ENCODE data around the gene SLC30A10.
A peak's percentile ranks its signal among the peaks of the same experiment; 100 is the strongest.

The SLC30A10 gene

GRCh38 chr1:219927298-219927955, 930 bp downstream of the SLC30A10 start:
- POLR2A ChIA-PET: no interaction called here
- WGBS (ENCODE audit: insufficient coverage): 14% methylated on average over 13 of the region's 31 CpGs
- Histone ChIP-seq H3K36me3 (ENCODE audit: control insufficient read depth in 4 of 4, insufficient read depth in 4 of 4, low read length in 3 of 4) (no peaks in the 10 kb centered on the region), H3K9me3 (ENCODE audit: control extremely low read depth in 1 of 5, control insufficient read depth in 4 of 5, insufficient read depth in 2 of 5, low read depth in 1 of 5, low read length in 4 of 5) (no peaks in the 10 kb centered on the region), H3K4me3 (ENCODE audit: control insufficient read depth in 1 of 7, extremely low read depth in 1 of 7, insufficient read depth in 4 of 7, low read depth in 2 of 7, low read length in 6 of 7) (peak overlapping the region; percentile 28 to 78 (median 65)), H3K27me3 (replicated peaks in 2 of 5; ENCODE audit: control insufficient read depth in 4 of 5, insufficient read depth in 5 of 5, low read length in 4 of 5) (peaks cover 7 to 46% (median 24%) of the 10 kb centered on the region in 5 experiments), H3K27ac (ENCODE audit: insufficient read depth in 1 of 2, low read depth in 1 of 2, low read length in 2 of 2, poor library complexity in 1 of 2, severe bottlenecking in 2 of 2) (no peak overlapping the region), H3K4me1 (ENCODE audit: control extremely low read depth in 1 of 4, control insufficient read depth in 4 of 4, insufficient read depth in 4 of 4, low read length in 3 of 4) (peaks cover 0 to 14% (median 12%) of the 10 kb centered on the region in 4 experiments)
- peak in 1 of 3 donors; percentile 47 for DNase-seq
- CTCF ChIA-PET: interaction anchor here (1.4 kb wide), 1 partner anchor 37 kb away, joined by 3 read pairs; no protein-coding TSS in a partner anchor

- Histone ChIP-seq H3K9me3 (ENCODE audit: control extremely low read depth in 1 of 5, control insufficient read depth in 4 of 5, insufficient read depth in 2 of 5, low read depth in 1 of 5, low read length in 4 of 5) (no peaks in the 10 kb centered on the region), H3K4me3 (ENCODE audit: control insufficient read depth in 1 of 7, extremely low read depth in 1 of 7, insufficient read depth in 4 of 7, low read depth in 2 of 7, low read length in 6 of 7) (no peak overlapping the region), H3K27me3 (replicated peaks in 2 of 5; ENCODE audit: control insufficient read depth in 4 of 5, insufficient read depth in 5 of 5, low read length in 4 of 5) (peaks cover 7 to 46% (median 24%) of the 10 kb centered on the region in 5 experiments), H3K36me3 (ENCODE audit: control insufficient read depth in 4 of 4, insufficient read depth in 4 of 4, low read length in 3 of 4) (no peaks in the 10 kb centered on the region), H3K4me1 (ENCODE audit: control extremely low read depth in 1 of 4, control insufficient read depth in 4 of 4, insufficient read depth in 4 of 4, low read length in 3 of 4) (peaks cover 0 to 14% (median 12%) of the 10 kb centered on the region in 4 experiments), H3K27ac (ENCODE audit: insufficient read depth in 1 of 2, low read depth in 1 of 2, low read length in 2 of 2, poor library complexity in 1 of 2, severe bottlenecking in 2 of 2) (no peak overlapping the region)
- WGBS (ENCODE audit: insufficient coverage): 100% methylated on average over 4 of the region's 6 CpGs
- ChIA-PET CTCF (interaction anchor here (1.0 to 1.4 kb wide), 2 partner anchors 18 to 38 kb away, joined by 3 read pairs; no protein-coding TSS in a partner anchor), POLR2A (no interaction called here)
- no peak for DNase-seq
Observed at GRCh38 chr1:219926363-219926998, 1.9 kb downstream of the SLC30A10 start.

- H3K9me3 ChIP-seq (ENCODE audit: control extremely low read depth in 1 of 5, control insufficient read depth in 4 of 5, insufficient read depth in 2 of 5, low read depth in 1 of 5, low read length in 4 of 5): no peaks in the 10 kb centered on the region
- CTCF ChIA-PET: no interaction called here
- H3K27me3 ChIP-seq (replicated peaks in 2 of 5; ENCODE audit: control insufficient read depth in 4 of 5, insufficient read depth in 5 of 5, low read length in 4 of 5): peaks cover 7 to 39% (median 24%) of the 10 kb centered on the region in 5 experiments
- peaks cover 0 to 14% (median 12%) of the 10 kb centered on the region in 4 experiments for H3K4me1 ChIP-seq (ENCODE audit: control extremely low read depth in 1 of 4, control insufficient read depth in 4 of 4, insufficient read depth in 4 of 4, low read length in 3 of 4)
- no peak overlapping the region for H3K4me3 ChIP-seq (ENCODE audit: control insufficient read depth in 1 of 7, extremely low read depth in 1 of 7, insufficient read depth in 4 of 7, low read depth in 2 of 7, low read length in 6 of 7)
- no peaks in the 10 kb centered on the region for H3K36me3 ChIP-seq (ENCODE audit: control insufficient read depth in 4 of 4, insufficient read depth in 4 of 4, low read length in 3 of 4)
- no peak for DNase-seq
- H3K27ac ChIP-seq (ENCODE audit: insufficient read depth in 1 of 2, low read depth in 1 of 2, low read length in 2 of 2, poor library complexity in 1 of 2, severe bottlenecking in 2 of 2): no peak overlapping the region
- POLR2A ChIA-PET: no interaction called here
- WGBS (ENCODE audit: insufficient coverage): 83% methylated on average over 4 of the region's 4 CpGs
Observed at GRCh38 chr1:219924342-219924741, 4.0 kb downstream of the SLC30A10 start.

- Histone ChIP-seq H3K4me1 (ENCODE audit: control extremely low read depth in 1 of 4, control insufficient read depth in 4 of 4, insufficient read depth in 4 of 4, low read length in 3 of 4) (no peaks in the 10 kb centered on the region), H3K27me3 (replicated peaks in 2 of 5; ENCODE audit: control insufficient read depth in 4 of 5, insufficient read depth in 5 of 5, low read length in 4 of 5) (peaks cover 0 to 3% (median 0%) of the 10 kb centered on the region in 5 experiments), H3K9me3 (ENCODE audit: control extremely low read depth in 1 of 5, control insufficient read depth in 4 of 5, insufficient read depth in 2 of 5, low read depth in 1 of 5, low read length in 4 of 5) (no peaks in the 10 kb centered on the region), H3K36me3 (ENCODE audit: control insufficient read depth in 4 of 4, insufficient read depth in 4 of 4, low read length in 3 of 4) (no peaks in the 10 kb centered on the region), H3K27ac (ENCODE audit: insufficient read depth in 1 of 2, low read depth in 1 of 2, low read length in 2 of 2, poor library complexity in 1 of 2, severe bottlenecking in 2 of 2) (no peak overlapping the region), H3K4me3 (ENCODE audit: control insufficient read depth in 1 of 7, extremely low read depth in 1 of 7, insufficient read depth in 4 of 7, low read depth in 2 of 7, low read length in 6 of 7) (no peak overlapping the region)
- CTCF ChIA-PET: no interaction called here
- DNase-seq: peak in 1 of 3 donors; percentile 9
- POLR2A ChIA-PET: no interaction called here
- 100% methylated on average over 6 of the region's 10 CpGs for WGBS (ENCODE audit: insufficient coverage)
Observed at GRCh38 chr1:219917851-219918466, 10.4 kb downstream of the SLC30A10 start.

GRCh38 chr1:219917281-219917680, 11.1 kb downstream of the SLC30A10 start:
- no CpG with 5 or more reads among the region's 1 CpG for WGBS (ENCODE audit: insufficient coverage)
- Histone ChIP-seq H3K9me3 (ENCODE audit: control extremely low read depth in 1 of 5, control insufficient read depth in 4 of 5, insufficient read depth in 2 of 5, low read depth in 1 of 5, low read length in 4 of 5) (no peaks in the 10 kb centered on the region), H3K27me3 (replicated peaks in 2 of 5; ENCODE audit: control insufficient read depth in 4 of 5, insufficient read depth in 5 of 5, low read length in 4 of 5) (peaks cover 0 to 3% (median 0%) of the 10 kb centered on the region in 5 experiments), H3K4me3 (ENCODE audit: control insufficient read depth in 1 of 7, extremely low read depth in 1 of 7, insufficient read depth in 4 of 7, low read depth in 2 of 7, low read length in 6 of 7) (no peak overlapping the region), H3K27ac (ENCODE audit: insufficient read depth in 1 of 2, low read depth in 1 of 2, low read length in 2 of 2, poor library complexity in 1 of 2, severe bottlenecking in 2 of 2) (no peak overlapping the region), H3K4me1 (ENCODE audit: control extremely low read depth in 1 of 4, control insufficient read depth in 4 of 4, insufficient read depth in 4 of 4, low read length in 3 of 4) (no peaks in the 10 kb centered on the region), H3K36me3 (ENCODE audit: control insufficient read depth in 4 of 4, insufficient read depth in 4 of 4, low read length in 3 of 4) (no peaks in the 10 kb centered on the region)
- POLR2A ChIA-PET: no interaction called here
- CTCF ChIA-PET: no interaction called here
- no peak for DNase-seq

GRCh38 chr1:219916257-219916656, 12.1 kb downstream of the SLC30A10 start:
- H3K4me1 ChIP-seq (ENCODE audit: control extremely low read depth in 1 of 4, control insufficient read depth in 4 of 4, insufficient read depth in 4 of 4, low read length in 3 of 4): no peaks in the 10 kb centered on the region
- CTCF ChIA-PET: no interaction called here
- POLR2A ChIA-PET: no interaction called here
- WGBS (ENCODE audit: insufficient coverage): no CpG with 5 or more reads among the region's 1 CpG
- no peaks in the 10 kb centered on the region for H3K36me3 ChIP-seq (ENCODE audit: control insufficient read depth in 4 of 4, insufficient read depth in 4 of 4, low read length in 3 of 4)
- no peak overlapping the region for H3K27ac ChIP-seq (ENCODE audit: insufficient read depth in 1 of 2, low read depth in 1 of 2, low read length in 2 of 2, poor library complexity in 1 of 2, severe bottlenecking in 2 of 2)
- DNase-seq: no peak
- no peak overlapping the region for H3K4me3 ChIP-seq (ENCODE audit: control insufficient read depth in 1 of 7, extremely low read depth in 1 of 7, insufficient read depth in 4 of 7, low read depth in 2 of 7, low read length in 6 of 7)
- no peaks in the 10 kb centered on the region for H3K9me3 ChIP-seq (ENCODE audit: control extremely low read depth in 1 of 5, control insufficient read depth in 4 of 5, insufficient read depth in 2 of 5, low read depth in 1 of 5, low read length in 4 of 5)
- H3K27me3 ChIP-seq (replicated peaks in 2 of 5; ENCODE audit: control insufficient read depth in 4 of 5, insufficient read depth in 5 of 5, low read length in 4 of 5): peaks cover 0 to 3% (median 0%) of the 10 kb centered on the region in 5 experiments

Data from common myeloid progenitor, CD34-positive (primary cell).